Measurements from ENCODE around the gene SNN. TPM values are rescaled to one million over a fixed set of nuclear protein-coding genes. Genes with fewer than 3 reads are reported as not detected.

SNN gene
- total RNA-seq, 1 experiment from 2014 or later, result 26.0 TPM

GRCh38 chr16:11691235-11691634 is 23.0 kb downstream of the SNN start:
- TF ChIP-seq CTCF (IDR thresholded peaks at IDR 0.05; ENCODE audit: unreplicated experiment), result no peak
- intact Hi-C loops (cut with micrococcal nuclease; ENCODE audit: unreplicated experiment), result loop anchor here (2.0 kb wide), 1 partner anchor 48 kb away; no protein-coding TSS in a partner anchor
- TSS peak; percentile 36 for BruUV-seq (replicated peaks)
- Mint-ChIP-seq H3K9me3 (ENCODE audit: low read depth, unreplicated experiment) (no peaks in the 10 kb centered on the region), H3K4me1 (ENCODE audit: low read depth, unreplicated experiment) (peaks cover 17% of the 10 kb centered on the region), H3K4me3 (ENCODE audit: low read depth, unreplicated experiment) (no peak overlapping the region), H3K27me3 (ENCODE audit: unreplicated experiment) (no peaks in the 10 kb centered on the region), H3K36me3 (ENCODE audit: insufficient read depth, unreplicated experiment) (peaks cover 88% of the 10 kb centered on the region), H3K27ac (ENCODE audit: unreplicated experiment) (peak overlapping the region; percentile 69)
- CTCF ChIA-PET, result interaction anchor here (0.5 kb wide), 1 partner anchor 26 kb away, joined by 3 read pairs; no protein-coding TSS in a partner anchor
- DNase-seq, result no peak

- Mint-ChIP-seq H3K9me3 (ENCODE audit: low read depth, unreplicated experiment) (no peaks in the 10 kb centered on the region), H3K4me3 (ENCODE audit: low read depth, unreplicated experiment) (no peak overlapping the region), H3K4me1 (ENCODE audit: low read depth, unreplicated experiment) (peaks cover 17% of the 10 kb centered on the region), H3K27me3 (ENCODE audit: unreplicated experiment) (no peaks in the 10 kb centered on the region), H3K27ac (ENCODE audit: unreplicated experiment) (no peak overlapping the region), H3K36me3 (ENCODE audit: insufficient read depth, unreplicated experiment) (peaks cover 88% of the 10 kb centered on the region)
- CTCF ChIA-PET, result no interaction called here
- DNase-seq, result no peak
- no TSS peak for BruUV-seq (replicated peaks)
- intact Hi-C loops (cut with micrococcal nuclease; ENCODE audit: unreplicated experiment), result loop anchor here (2.0 kb wide), 1 partner anchor 47 kb away; no protein-coding TSS in a partner anchor
- no peak for TF ChIP-seq CTCF (IDR thresholded peaks at IDR 0.05; ENCODE audit: unreplicated experiment)
These were observed 23.5 kb downstream of the SNN start for GRCh38 chr16:11691771-11692170.

- no peaks in the 10 kb centered on the region for H3K9me3 Mint-ChIP-seq (ENCODE audit: low read depth, unreplicated experiment)
- CTCF ChIA-PET, result no interaction called here
- H3K36me3 Mint-ChIP-seq (ENCODE audit: insufficient read depth, unreplicated experiment), result peaks cover 88% of the 10 kb centered on the region
- no TSS peak for BruUV-seq (replicated peaks)
- DNase-seq, result no peak
- H3K27ac Mint-ChIP-seq (ENCODE audit: unreplicated experiment), result no peak overlapping the region
- H3K27me3 Mint-ChIP-seq (ENCODE audit: unreplicated experiment), result no peaks in the 10 kb centered on the region
- TF ChIP-seq CTCF (IDR thresholded peaks at IDR 0.05; ENCODE audit: unreplicated experiment), result no peak
- no peak overlapping the region for H3K4me3 Mint-ChIP-seq (ENCODE audit: low read depth, unreplicated experiment)
- intact Hi-C loops (cut with micrococcal nuclease; ENCODE audit: unreplicated experiment), result no loop called here
- peaks cover 17% of the 10 kb centered on the region for H3K4me1 Mint-ChIP-seq (ENCODE audit: low read depth, unreplicated experiment)
These were observed 23.9 kb downstream of the SNN start for GRCh38 chr16:11692171-11692570.

- no TSS peak for BruUV-seq (replicated peaks)
- Mint-ChIP-seq H3K36me3 (ENCODE audit: insufficient read depth, unreplicated experiment) (peaks cover 88% of the 10 kb centered on the region), H3K4me3 (ENCODE audit: low read depth, unreplicated experiment) (no peak overlapping the region), H3K9me3 (ENCODE audit: low read depth, unreplicated experiment) (no peaks in the 10 kb centered on the region), H3K27ac (ENCODE audit: unreplicated experiment) (no peak overlapping the region), H3K27me3 (ENCODE audit: unreplicated experiment) (no peaks in the 10 kb centered on the region), H3K4me1 (ENCODE audit: low read depth, unreplicated experiment) (peaks cover 17% of the 10 kb centered on the region)
- intact Hi-C loops (cut with micrococcal nuclease; ENCODE audit: unreplicated experiment), result no loop called here
- CTCF ChIA-PET, result no interaction called here
- no peak for DNase-seq
- TF ChIP-seq CTCF (IDR thresholded peaks at IDR 0.05; ENCODE audit: unreplicated experiment), result no peak
These were observed 24.4 kb downstream of the SNN start for GRCh38 chr16:11692651-11693050.

Data from Calu3 (cell line).